ENCODE measurements around the gene PROSER3.

The PROSER3 gene

DNA sequence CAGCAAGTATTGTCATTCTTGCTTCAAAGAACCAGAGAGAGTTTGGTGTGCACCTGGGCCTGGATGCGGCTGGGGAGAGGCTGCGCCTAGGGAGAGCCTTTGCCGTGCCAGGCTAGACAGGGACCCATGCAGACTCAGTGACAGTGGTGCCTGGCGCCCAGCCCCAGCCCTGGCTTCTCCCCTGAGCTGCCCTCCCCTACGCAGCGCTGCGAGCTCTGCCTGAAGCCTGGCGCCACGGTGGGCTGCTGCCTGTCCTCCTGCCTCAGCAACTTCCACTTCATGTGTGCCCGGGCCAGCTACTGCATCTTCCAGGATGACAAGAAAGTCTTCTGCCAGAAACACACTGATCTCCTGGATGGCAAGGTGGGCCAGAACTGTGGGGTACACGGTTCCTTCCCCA lies 28.2 kb upstream of the PROSER3 start:
- no peak for ATAC-seq
- TF ChIP-seq TOX (CRISPR knock-in tag; IDR thresholded peaks at IDR 0.05; ENCODE audit: borderline replicate concordance) (no peak), ARNTL (CRISPR knock-in tag; IDR thresholded peaks at IDR 0.05; ENCODE audit: borderline replicate concordance, low read depth) (no peak), GLIS3 (CRISPR knock-in tag; IDR thresholded peaks at IDR 0.05) (no peak), ZFP3 (CRISPR knock-in tag; IDR thresholded peaks at IDR 0.05) (no peak), ZC3H10 (CRISPR knock-in tag; IDR thresholded peaks at IDR 0.05) (no peak), PPARA (CRISPR knock-in tag; IDR thresholded peaks at IDR 0.05; ENCODE audit: borderline replicate concordance) (no peak)
- TF ChIP-seq, protein P1, sequence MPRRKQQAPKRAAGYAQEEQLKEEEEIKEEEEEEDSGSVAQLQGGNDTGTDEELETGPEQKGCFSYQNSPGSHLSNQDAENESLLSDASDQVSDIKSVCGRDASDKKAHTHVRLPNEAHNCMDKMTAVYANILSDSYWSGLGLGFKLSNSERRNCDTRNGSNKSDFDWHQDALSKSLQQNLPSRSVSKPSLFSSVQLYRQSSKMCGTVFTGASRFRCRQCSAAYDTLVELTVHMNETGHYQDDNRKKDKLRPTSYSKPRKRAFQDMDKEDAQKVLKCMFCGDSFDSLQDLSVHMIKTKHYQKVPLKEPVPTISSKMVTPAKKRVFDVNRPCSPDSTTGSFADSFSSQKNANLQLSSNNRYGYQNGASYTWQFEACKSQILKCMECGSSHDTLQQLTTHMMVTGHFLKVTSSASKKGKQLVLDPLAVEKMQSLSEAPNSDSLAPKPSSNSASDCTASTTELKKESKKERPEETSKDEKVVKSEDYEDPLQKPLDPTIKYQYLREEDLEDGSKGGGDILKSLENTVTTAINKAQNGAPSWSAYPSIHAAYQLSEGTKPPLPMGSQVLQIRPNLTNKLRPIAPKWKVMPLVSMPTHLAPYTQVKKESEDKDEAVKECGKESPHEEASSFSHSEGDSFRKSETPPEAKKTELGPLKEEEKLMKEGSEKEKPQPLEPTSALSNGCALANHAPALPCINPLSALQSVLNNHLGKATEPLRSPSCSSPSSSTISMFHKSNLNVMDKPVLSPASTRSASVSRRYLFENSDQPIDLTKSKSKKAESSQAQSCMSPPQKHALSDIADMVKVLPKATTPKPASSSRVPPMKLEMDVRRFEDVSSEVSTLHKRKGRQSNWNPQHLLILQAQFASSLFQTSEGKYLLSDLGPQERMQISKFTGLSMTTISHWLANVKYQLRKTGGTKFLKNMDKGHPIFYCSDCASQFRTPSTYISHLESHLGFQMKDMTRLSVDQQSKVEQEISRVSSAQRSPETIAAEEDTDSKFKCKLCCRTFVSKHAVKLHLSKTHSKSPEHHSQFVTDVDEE (CRISPR knock-in tag; IDR thresholded peaks at IDR 0.05), result no peak
- TF ChIP-seq, protein P2, sequence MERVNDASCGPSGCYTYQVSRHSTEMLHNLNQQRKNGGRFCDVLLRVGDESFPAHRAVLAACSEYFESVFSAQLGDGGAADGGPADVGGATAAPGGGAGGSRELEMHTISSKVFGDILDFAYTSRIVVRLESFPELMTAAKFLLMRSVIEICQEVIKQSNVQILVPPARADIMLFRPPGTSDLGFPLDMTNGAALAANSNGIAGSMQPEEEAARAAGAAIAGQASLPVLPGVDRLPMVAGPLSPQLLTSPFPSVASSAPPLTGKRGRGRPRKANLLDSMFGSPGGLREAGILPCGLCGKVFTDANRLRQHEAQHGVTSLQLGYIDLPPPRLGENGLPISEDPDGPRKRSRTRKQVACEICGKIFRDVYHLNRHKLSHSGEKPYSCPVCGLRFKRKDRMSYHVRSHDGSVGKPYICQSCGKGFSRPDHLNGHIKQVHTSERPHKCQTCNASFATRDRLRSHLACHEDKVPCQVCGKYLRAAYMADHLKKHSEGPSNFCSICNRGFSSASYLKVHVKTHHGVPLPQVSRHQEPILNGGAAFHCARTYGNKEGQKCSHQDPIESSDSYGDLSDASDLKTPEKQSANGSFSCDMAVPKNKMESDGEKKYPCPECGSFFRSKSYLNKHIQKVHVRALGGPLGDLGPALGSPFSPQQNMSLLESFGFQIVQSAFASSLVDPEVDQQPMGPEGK (CRISPR knock-in tag; IDR thresholded peaks at IDR 0.05; ENCODE audit: borderline replicate concordance), result no peak
- TF ChIP-seq, protein P3, sequence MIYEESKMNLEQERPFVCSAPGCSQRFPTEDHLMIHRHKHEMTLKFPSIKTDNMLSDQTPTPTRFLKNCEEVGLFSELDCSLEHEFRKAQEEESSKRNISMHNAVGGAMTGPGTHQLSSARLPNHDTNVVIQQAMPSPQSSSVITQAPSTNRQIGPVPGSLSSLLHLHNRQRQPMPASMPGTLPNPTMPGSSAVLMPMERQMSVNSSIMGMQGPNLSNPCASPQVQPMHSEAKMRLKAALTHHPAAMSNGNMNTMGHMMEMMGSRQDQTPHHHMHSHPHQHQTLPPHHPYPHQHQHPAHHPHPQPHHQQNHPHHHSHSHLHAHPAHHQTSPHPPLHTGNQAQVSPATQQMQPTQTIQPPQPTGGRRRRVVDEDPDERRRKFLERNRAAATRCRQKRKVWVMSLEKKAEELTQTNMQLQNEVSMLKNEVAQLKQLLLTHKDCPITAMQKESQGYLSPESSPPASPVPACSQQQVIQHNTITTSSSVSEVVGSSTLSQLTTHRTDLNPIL (CRISPR knock-in tag; IDR thresholded peaks at IDR 0.05; ENCODE audit: low read depth), result no peak

DNA sequence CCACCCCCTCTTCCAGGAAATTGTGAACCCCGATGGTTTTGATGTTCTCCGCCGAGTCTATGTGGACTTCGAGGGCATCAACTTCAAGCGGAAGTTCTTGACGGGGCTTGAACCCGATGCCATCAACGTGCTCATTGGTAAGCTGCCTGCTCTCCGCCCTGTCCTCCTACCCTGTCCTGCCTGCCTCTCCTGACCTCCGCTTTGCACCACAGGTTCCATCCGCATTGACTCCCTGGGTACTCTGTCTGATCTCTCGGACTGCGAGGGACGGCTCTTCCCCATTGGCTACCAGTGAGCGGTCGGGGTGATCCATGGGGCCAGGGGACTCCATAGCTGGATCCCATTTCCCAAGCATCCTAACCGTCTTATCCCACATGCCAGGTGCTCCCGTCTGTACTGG lies 27.6 kb upstream of the PROSER3 start:
- TF ChIP-seq TCF4 (CRISPR knock-in tag; IDR thresholded peaks at IDR 0.05; ENCODE audit: borderline replicate concordance) (no peak), ZFP3 (CRISPR knock-in tag; IDR thresholded peaks at IDR 0.05) (no peak), ISL1 (CRISPR knock-in tag; IDR thresholded peaks at IDR 0.05) (no peak), ZNF8 (CRISPR knock-in tag; IDR thresholded peaks at IDR 0.05) (no peak), RARB (CRISPR knock-in tag; IDR thresholded peaks at IDR 0.05) (no peak), ZNF565 (CRISPR knock-in tag; conservative IDR thresholded peaks at IDR 0.05; ENCODE audit: low read depth) (no peak), BACH2 (CRISPR knock-in tag; IDR thresholded peaks at IDR 0.05; ENCODE audit: borderline replicate concordance) (no peak), PPARA (CRISPR knock-in tag; IDR thresholded peaks at IDR 0.05; ENCODE audit: borderline replicate concordance) (no peak), ZC3H10 (CRISPR knock-in tag; IDR thresholded peaks at IDR 0.05) (no peak), CSDC2 (CRISPR knock-in tag; IDR thresholded peaks at IDR 0.05) (no peak), ARNTL (CRISPR knock-in tag; IDR thresholded peaks at IDR 0.05; ENCODE audit: borderline replicate concordance, low read depth) (no peak), ZFP30 (CRISPR knock-in tag; IDR thresholded peaks at IDR 0.05) (no peak), ESRRG (CRISPR knock-in tag; IDR thresholded peaks at IDR 0.05) (no peak)
- TF ChIP-seq, protein P2 (CRISPR knock-in tag; IDR thresholded peaks at IDR 0.05; ENCODE audit: borderline replicate concordance), result no peak
- TF ChIP-seq, protein P4, sequence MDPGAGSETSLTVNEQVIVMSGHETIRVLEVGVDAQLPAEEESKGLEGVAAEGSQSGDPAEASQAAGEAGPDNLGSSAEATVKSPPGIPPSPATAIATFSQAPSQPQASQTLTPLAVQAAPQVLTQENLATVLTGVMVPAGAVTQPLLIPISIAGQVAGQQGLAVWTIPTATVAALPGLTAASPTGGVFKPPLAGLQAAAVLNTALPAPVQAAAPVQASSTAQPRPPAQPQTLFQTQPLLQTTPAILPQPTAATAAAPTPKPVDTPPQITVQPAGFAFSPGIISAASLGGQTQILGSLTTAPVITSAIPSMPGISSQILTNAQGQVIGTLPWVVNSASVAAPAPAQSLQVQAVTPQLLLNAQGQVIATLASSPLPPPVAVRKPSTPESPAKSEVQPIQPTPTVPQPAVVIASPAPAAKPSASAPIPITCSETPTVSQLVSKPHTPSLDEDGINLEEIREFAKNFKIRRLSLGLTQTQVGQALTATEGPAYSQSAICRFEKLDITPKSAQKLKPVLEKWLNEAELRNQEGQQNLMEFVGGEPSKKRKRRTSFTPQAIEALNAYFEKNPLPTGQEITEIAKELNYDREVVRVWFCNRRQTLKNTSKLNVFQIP (CRISPR knock-in tag; IDR thresholded peaks at IDR 0.05; ENCODE audit: borderline replicate concordance, low read depth), result no peak
- no peak for ATAC-seq

DNA sequence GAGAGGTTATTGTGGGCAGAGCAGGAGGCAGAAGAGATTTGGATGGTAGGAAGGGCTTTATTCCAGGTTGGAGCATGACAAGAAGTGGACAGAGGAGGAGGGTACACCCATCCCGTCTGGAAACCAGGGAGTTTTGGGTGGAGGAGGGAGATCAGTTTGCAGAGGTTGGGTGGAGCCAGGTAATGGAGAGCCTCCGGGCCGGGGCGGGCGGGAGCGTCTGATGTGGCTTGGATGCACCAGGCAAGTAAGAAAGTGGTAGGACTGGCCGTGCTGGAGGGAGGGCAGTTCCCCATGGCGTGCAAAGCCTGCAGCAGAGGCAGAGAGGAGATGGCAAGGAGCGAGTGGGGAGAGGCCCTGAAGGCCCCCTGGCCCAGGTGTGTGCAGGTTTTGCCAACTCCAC lies 26.6 kb upstream of the PROSER3 start:
- ATAC-seq, result no peak
- TF ChIP-seq TOX (CRISPR knock-in tag; IDR thresholded peaks at IDR 0.05; ENCODE audit: borderline replicate concordance) (no peak), ISL1 (CRISPR knock-in tag; IDR thresholded peaks at IDR 0.05) (no peak), ZFP3 (CRISPR knock-in tag; IDR thresholded peaks at IDR 0.05) (no peak), TCF4 (CRISPR knock-in tag; IDR thresholded peaks at IDR 0.05; ENCODE audit: borderline replicate concordance) (no peak), ZFP30 (CRISPR knock-in tag; IDR thresholded peaks at IDR 0.05) (no peak), OSR1 (CRISPR knock-in tag; IDR thresholded peaks at IDR 0.05) (no peak), ZNF565 (CRISPR knock-in tag; conservative IDR thresholded peaks at IDR 0.05; ENCODE audit: low read depth) (no peak), CSDC2 (CRISPR knock-in tag; IDR thresholded peaks at IDR 0.05) (no peak), SNAI2 (CRISPR knock-in tag; IDR thresholded peaks at IDR 0.05) (no peak), ZC3H10 (CRISPR knock-in tag; IDR thresholded peaks at IDR 0.05) (no peak)
- TF ChIP-seq, protein P3 (CRISPR knock-in tag; IDR thresholded peaks at IDR 0.05; ENCODE audit: low read depth), result no peak
- TF ChIP-seq, protein P2 (CRISPR knock-in tag; IDR thresholded peaks at IDR 0.05; ENCODE audit: borderline replicate concordance), result no peak

All from SK-N-SH treated with all-trans-retinoic acid at 6 μM for 48 hours (cell line).